GM12878 (cell line): Measurements from ENCODE around the gene CDK7. TPM values are rescaled to one million over a fixed set of nuclear protein-coding genes. Genes with fewer than 3 reads are reported as not detected.
A peak's percentile ranks its signal among the peaks of the same experiment; 100 is the strongest.

Experiments used
- ATAC-seq: fragments of 200-7000 bp; cut with Tn5 transposase; 3 replicates; pipeline ENCODE4 v1.9.1; 2020; ENCODE audit warnings: mild to moderate bottlenecking, moderate library complexity
- BruUV-seq: library from RNA; stranded (reverse); fragments of 400-500 nt; replicated peaks from 2 replicates; lab custom pipeline; 2021; lab: Mats Ljungman, UMichigan
- CTCF ChIA-PET: fragments of 300-600 bp; sonication (Branson Sonifier 250); formaldehyde crosslinking; extraction: SDS; loops from one replicate; lab custom pipeline; 2021; ENCODE audit warnings: inconsistent platforms; lab: Yijun Ruan, JAX
- POLR2A ChIA-PET: fragments of 350-600 bp; formaldehyde crosslinking; extraction: SDS; loops from one replicate; lab custom pipeline; 2021; ENCODE audit warnings: inconsistent platforms; lab: Charles Lee
- RAD21 ChIA-PET: fragments of 300-600 bp; sonication (Branson Sonifier 250); formaldehyde crosslinking; loops from one replicate; lab custom pipeline; 2023; ENCODE audit warnings: antibody characterized with exemption; ENCODE audit not compliant: unreplicated experiment; lab: Charles Lee
- SMC1A ChIA-PET: fragments of 300-600 bp; sonication (Branson Sonifier 250); formaldehyde crosslinking; loops from one replicate; lab custom pipeline; 2023; ENCODE audit not compliant: unreplicated experiment, uncharacterized antibody; lab: Charles Lee
- DNase-seq: peaks from one replicate; pipeline ENCODE4 v3.0.0-alpha.2; 2011; ENCODE audit warnings: low read depth, low spot score
- FAIRE-seq: peaks from 3 replicates; lab custom pipeline; 2011; peaks lifted over from hg19 to GRCh38; lab: Jason Lieb, UNC
- H2AFZ ChIP-seq: 2 replicates; pipeline ENCODE4 v1.6.0; 2011; ENCODE audit warnings: low read depth, low read length, control low read depth; ENCODE audit not compliant: control insufficient read depth
- H3K27ac ChIP-seq: 2 replicates; pipeline ENCODE4 v1.5.1; 2011; ENCODE audit warnings: control low read depth; ENCODE audit not compliant: control insufficient read depth, insufficient read depth
- H3K27me3 ChIP-seq, 2 experiments: replicated peaks in 1 of 2; 2 replicates each; pipeline versions ENCODE4 v1.6.0 to v1.6.1; 2011; ENCODE audit warnings: low read length in 1 of 2; ENCODE audit not compliant: control insufficient read depth in 2 of 2, insufficient read depth in 2 of 2
- H3K36me3 ChIP-seq, 2 experiments: 2 replicates each; pipeline ENCODE4 v1.5.1; 2011; ENCODE audit warnings: low read length in 1 of 2; ENCODE audit not compliant: control insufficient read depth in 2 of 2, insufficient read depth in 2 of 2
- H3K4me1 ChIP-seq: 2 replicates; pipeline ENCODE4 v1.6.1; 2011; ENCODE audit warnings: mild to moderate bottlenecking, low read length, moderate library complexity, mixed read lengths; ENCODE audit not compliant: control insufficient read depth, insufficient read depth
- H3K4me2 ChIP-seq: 2 replicates; pipeline ENCODE4 v1.6.0; 2011; ENCODE audit warnings: control low read depth; ENCODE audit not compliant: control insufficient read depth, insufficient read depth
- H3K4me3 ChIP-seq: fragments of 200-600 bp; sonication (generic); 2 replicates; pipeline ENCODE4 v1.5.1; 2016
- H3K79me2 ChIP-seq: 2 replicates; pipeline ENCODE4 v1.6.0; 2011; ENCODE audit warnings: low read length; ENCODE audit not compliant: control insufficient read depth, insufficient read depth
- H3K9ac ChIP-seq: 2 replicates; pipeline ENCODE4 v1.8.0; 2011; ENCODE audit warnings: low read length, control low read depth, mixed read lengths; ENCODE audit not compliant: control insufficient read depth, insufficient read depth
- H3K9me3 ChIP-seq: replicated peaks from 3 replicates; pipeline ENCODE4 v1.5.1; 2011; ENCODE audit warnings: mild to moderate bottlenecking, low read length; ENCODE audit not compliant: control insufficient read depth, insufficient read depth
- H4K20me1 ChIP-seq: 2 replicates; pipeline ENCODE4 v1.6.0; 2011; ENCODE audit not compliant: control insufficient read depth, insufficient read depth
- ELK1 ChIP-seq: IDR thresholded peaks from 2 replicates; pipeline ENCODE4 v1.6.1; 2012; ENCODE audit warnings: low read depth, low read length, improper control_type of control experiment
- MEF2B ChIP-seq: fragments of 450-650 bp; IDR thresholded peaks from 2 replicates; pipeline ENCODE4 v1.6.1; 2018; ENCODE audit warnings: mild to moderate bottlenecking, moderate library complexity; ENCODE audit not compliant: partially characterized antibody, poor library complexity, severe bottlenecking
- MYB ChIP-seq: fragments of 150-350 bp; IDR thresholded peaks from 2 replicates; pipeline ENCODE4 v1.6.1; 2014; ENCODE audit warnings: mild to moderate bottlenecking, low read depth, low read length, borderline replicate concordance
- NKRF ChIP-seq: fragments of 450-650 bp; conservative IDR thresholded peaks from 2 replicates; pipeline ENCODE4 v1.6.1; 2017; ENCODE audit warnings: mild to moderate bottlenecking, moderate library complexity
- POLR2AphosphoS2 ChIP-seq: IDR thresholded peaks from 2 replicates; pipeline ENCODE4 v1.6.1; 2011; ENCODE audit warnings: low read depth, mild to moderate bottlenecking, low read length, improper control_type of control experiment, moderate library complexity
- PRDM15 ChIP-seq: fragments of 450-650 bp; formaldehyde crosslinking; IDR thresholded peaks from 2 replicates; pipeline ENCODE4 v1.4.0; 2020; ENCODE audit warnings: mild to moderate bottlenecking, moderate library complexity
- ZBED1 ChIP-seq: IDR thresholded peaks from 2 replicates; pipeline ENCODE4 v1.6.1; 2016; ENCODE audit warnings: borderline replicate concordance
- WGBS: methylation state at CpG from one replicate; pipeline ENCODE4 v1.1.6; 2016; ENCODE audit warnings: low lambda C conversion rate; ENCODE audit not compliant: insufficient replicate concordance, insufficient coverage; ENCODE audit errors: missing lambda C conversion rate; 5-methylcytosine and 5-hydroxymethylcytosine counted together
- in situ Hi-C: fragments of 300-500 bp; cut with MboI; formaldehyde crosslinking; loops from 9 replicates; pipeline ENCODE4 v1.14.3; 2018; ENCODE audit warnings: mixed read lengths
- intact Hi-C: fragments of 100-400 bp; cut with micrococcal nuclease; formaldehyde crosslinking; loops from one replicate; pipeline ENCODE4 v1.14.2; 2022; ENCODE audit not compliant: unreplicated experiment
- polyA plus RNA-seq, 11 experiments: library from polyadenylated mRNA; depleted of rRNA in 4 of 11; unstranded in 6 of 11; stranded (reverse) in 5 of 11; fragments of >200 nt; fragmentation: Nextera tagmentation in 4 of 11; fragmentation: Illumina TruSeq in 1 of 11; extraction: Ambion mirVana in 4 of 11; extraction: Trizol in 1 of 11; gene quantifications; 1 replicate in 1 of 11; 2 replicates in 10 of 11; pipeline versions ENCODE4 v1.2.1 to v1.2.3, GENCODE V29; 2011 to 2016; ENCODE audit warnings: inconsistent platforms in 2 of 11, missing spikeins in 2 of 11, low read depth in 1 of 11
- total RNA-seq, 4 experiments: library from RNA; depleted of rRNA in 3 of 4; stranded (reverse); fragments of >200 nt in 3 of 4; fragmentation: Illumina TruSeq in 1 of 4; extraction: Trizol in 1 of 4; gene quantifications; 2 replicates each; pipeline versions ENCODE4 v1.2.1 to v1.2.3, GENCODE V29; 2013 to 2021
- TF ChIP-seq, protein P1 (sequence below): IDR thresholded peaks from 2 replicates; pipeline ENCODE4 v1.6.1; 2011; ENCODE audit warnings: low read depth, mild to moderate bottlenecking, low read length, moderate library complexity, borderline replicate concordance; ENCODE audit errors: extremely low read depth
- TF ChIP-seq, protein P2 (sequence below): fragments of 450-650 bp; IDR thresholded peaks from 2 replicates; pipeline ENCODE4 v1.6.1; 2016; ENCODE audit warnings: mild to moderate bottlenecking, moderate library complexity, borderline replicate concordance

CDK7 gene
- total and polyA plus RNA-seq, 10 of the 15 experiments (the other 5 are each of a cell fraction or from before 2014, with no cell fraction given): 26.0 to 93.9 (median 43.0) TPM

DNA sequence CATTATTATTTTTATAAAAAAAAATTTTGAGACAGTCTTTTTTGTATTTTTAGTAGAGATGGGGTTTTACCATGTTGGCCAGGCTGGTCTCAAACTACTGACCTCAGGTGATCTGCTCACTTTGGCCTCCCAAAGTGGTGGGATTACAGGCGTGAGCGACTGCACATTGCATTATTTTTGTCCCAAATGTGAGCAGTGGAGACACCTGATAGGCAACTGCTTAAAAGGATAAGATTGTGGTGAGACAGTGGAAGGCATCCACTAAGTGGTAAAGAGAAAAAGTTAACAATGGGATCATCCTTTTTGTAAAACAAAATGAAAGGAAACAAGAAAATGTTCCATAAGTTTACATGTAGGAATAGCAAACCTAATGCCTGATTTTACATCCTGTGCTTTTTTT lies 47.3 kb upstream of the CDK7 start (continued):
- TF ChIP-seq ELK1 (no peak), NKRF (no peak)

DNA sequence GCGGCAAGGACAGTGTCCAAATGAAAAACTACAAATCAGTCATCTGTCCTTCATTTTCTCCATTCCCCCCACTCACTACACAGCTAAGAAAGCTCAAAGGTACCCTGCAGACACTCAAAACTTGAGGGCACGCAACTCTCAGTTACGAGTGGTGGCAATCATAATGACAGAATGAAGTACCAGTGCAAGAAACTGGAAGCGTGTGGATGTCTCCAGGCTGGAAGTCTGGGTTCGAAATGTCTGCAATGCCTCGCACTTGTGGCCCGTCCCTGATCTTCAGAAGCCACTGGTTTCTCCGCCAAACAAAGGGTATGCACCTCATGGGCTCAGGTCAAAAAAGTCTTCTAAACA lies 45.9 kb upstream of the CDK7 start:
- TSS peak; percentile 98 for BruUV-seq
- no peak for TF ChIP-seq POLR2AphosphoS2
- no peak for TF ChIP-seq ZBED1
- TF ChIP-seq, protein P1, sequence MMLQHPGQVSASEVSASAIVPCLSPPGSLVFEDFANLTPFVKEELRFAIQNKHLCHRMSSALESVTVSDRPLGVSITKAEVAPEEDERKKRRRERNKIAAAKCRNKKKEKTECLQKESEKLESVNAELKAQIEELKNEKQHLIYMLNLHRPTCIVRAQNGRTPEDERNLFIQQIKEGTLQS: no peak
- TF ChIP-seq, protein P2, sequence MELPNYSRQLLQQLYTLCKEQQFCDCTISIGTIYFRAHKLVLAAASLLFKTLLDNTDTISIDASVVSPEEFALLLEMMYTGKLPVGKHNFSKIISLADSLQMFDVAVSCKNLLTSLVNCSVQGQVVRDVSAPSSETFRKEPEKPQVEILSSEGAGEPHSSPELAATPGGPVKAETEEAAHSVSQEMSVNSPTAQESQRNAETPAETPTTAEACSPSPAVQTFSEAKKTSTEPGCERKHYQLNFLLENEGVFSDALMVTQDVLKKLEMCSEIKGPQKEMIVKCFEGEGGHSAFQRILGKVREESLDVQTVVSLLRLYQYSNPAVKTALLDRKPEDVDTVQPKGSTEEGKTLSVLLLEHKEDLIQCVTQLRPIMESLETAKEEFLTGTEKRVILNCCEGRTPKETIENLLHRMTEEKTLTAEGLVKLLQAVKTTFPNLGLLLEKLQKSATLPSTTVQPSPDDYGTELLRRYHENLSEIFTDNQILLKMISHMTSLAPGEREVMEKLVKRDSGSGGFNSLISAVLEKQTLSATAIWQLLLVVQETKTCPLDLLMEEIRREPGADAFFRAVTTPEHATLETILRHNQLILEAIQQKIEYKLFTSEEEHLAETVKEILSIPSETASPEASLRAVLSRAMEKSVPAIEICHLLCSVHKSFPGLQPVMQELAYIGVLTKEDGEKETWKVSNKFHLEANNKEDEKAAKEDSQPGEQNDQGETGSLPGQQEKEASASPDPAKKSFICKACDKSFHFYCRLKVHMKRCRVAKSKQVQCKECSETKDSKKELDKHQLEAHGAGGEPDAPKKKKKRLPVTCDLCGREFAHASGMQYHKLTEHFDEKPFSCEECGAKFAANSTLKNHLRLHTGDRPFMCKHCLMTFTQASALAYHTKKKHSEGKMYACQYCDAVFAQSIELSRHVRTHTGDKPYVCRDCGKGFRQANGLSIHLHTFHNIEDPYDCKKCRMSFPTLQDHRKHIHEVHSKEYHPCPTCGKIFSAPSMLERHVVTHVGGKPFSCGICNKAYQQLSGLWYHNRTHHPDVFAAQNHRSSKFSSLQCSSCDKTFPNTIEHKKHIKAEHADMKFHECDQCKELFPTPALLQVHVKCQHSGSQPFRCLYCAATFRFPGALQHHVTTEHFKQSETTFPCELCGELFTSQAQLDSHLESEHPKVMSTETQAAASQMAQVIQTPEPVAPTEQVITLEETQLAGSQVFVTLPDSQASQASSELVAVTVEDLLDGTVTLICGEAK: no peak
- no peak for TF ChIP-seq PRDM15
- no peak for TF ChIP-seq MEF2B
- no peak for TF ChIP-seq MYB

More for the DNA sequence above, 45.9 kb upstream of the CDK7 start:
- H3K27me3 ChIP-seq: no peaks in the 10 kb centered on the region
- ChIA-PET SMC1A (interaction anchor here (0.6 to 2.5 kb wide), 4 partner anchors 12 to 76 kb away, joined by 3 to 9 read pairs (median 6); partner anchors contain the start of gene CDK7), POLR2A (interaction anchor here (1.1 to 1.8 kb wide), 4 partner anchors 11 to 22 kb away, joined by 4 to 8 read pairs (median 5); partner anchors contain the start of gene CCNB1), RAD21 (no interaction called here), CTCF (interaction anchor here (1.7 kb wide), 1 partner anchor 20 kb away, joined by 4 read pairs; no protein-coding TSS in a partner anchor)
- WGBS: 21% methylated on average over 8 of the region's 8 CpGs
- ATAC-seq (no peak), DNase-seq (no peak), FAIRE-seq (no peak)
- H3K27ac ChIP-seq: 0 out of 2 replicates have a peak overlapping the region, but pooled peaks have one; percentile 85
- peak overlapping the region; percentile 93 for H3K4me3 ChIP-seq
- H3K4me2 ChIP-seq: peak overlapping the region; percentile 97
- peaks cover 1 to 2% of the 10 kb centered on the region in 2 experiments; a peak in 2 of 4 replicates for H3K36me3 ChIP-seq
- in situ Hi-C loops: no loop called here
- H3K9ac ChIP-seq: peak overlapping the region; percentile 85
- no peaks in the 10 kb centered on the region for H4K20me1 ChIP-seq
- H2AFZ ChIP-seq: peak overlapping the region; percentile 91
- peaks cover 5% of the 10 kb centered on the region; the same call in 1 of the 2 replicates for H3K4me1 ChIP-seq
- H3K79me2 ChIP-seq: peaks cover 5% of the 10 kb centered on the region
- intact Hi-C loops: loop anchor here (2.0 to 5.0 kb wide), 2 partner anchors 22 to 96 kb away; partner anchors contain the start of genes CCNB1 and SLC30A5
- H3K9me3 ChIP-seq: no peaks in the 10 kb centered on the region
